Vagina (tissue), 2 donors: ENCODE results near the gene SVOP.

Experiments used
- POLR2A ChIP-seq, 2 donors: fragments of 450-650 bp; IDR thresholded peaks; one replicate each; pipeline ENCODE4 v1.6.1; 2017; ENCODE audit warnings: antibody characterized with exemption in 2 of 2, mild to moderate bottlenecking in 2 of 2, moderate library complexity in 2 of 2
- TF ChIP-seq, protein P1 (sequence below), 3 experiments: fragments of 450-650 bp in 2 of 3; fragments of 200-600 bp in 1 of 3; sonication (generic) in 1 of 3; IDR thresholded peaks; one replicate each; pipeline ENCODE4 v1.5.1; 2017 to 2019; ENCODE audit warnings: antibody characterized with exemption in 3 of 3, mild to moderate bottlenecking in 2 of 3, moderate library complexity in 2 of 3

DNA sequence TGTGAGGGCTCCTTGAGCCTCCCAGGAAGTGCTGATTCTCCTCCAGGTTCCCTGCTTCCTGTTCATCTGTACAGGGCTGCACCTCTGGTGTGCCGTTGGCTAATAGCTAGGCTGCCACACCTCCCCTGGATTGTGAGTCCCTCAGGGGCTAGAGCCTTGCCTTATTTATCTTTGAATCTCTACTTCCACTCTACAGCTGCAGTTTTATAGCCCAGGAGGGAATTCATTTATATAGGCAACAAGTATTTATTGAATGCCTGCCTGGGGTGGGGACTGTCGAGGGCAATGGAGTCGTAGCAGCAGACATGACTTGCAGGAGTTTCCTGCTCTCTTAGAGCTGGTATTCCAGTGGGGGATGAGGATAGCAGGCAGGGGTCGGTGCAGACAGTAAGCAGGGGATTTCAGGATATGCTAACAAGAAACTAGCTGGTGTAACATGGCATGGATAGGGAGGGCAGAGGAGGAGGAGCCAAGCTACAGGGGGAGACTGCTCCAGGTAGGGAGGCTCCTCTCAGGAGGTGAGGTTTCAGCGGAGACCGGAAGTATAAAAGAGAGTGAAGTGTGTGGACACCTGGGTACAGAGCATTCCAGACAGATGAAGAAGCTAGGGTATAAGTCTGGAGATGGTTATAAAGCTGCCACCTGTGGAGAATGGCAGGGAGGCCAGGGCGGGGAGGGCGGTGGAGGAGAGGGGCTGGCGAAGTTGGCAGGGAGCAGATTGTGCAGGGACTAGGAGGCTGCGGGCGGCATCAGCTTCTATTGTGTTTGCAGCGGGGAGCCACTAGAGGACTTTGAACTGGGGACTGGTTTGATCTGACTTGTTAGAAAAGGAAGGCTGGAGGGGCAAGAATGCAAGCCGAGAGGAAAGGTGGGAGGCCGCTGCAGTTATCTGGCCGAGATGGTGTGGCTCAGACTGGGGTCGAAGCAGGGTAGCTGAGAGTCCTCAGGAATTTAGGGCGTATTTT is 48.7 kb upstream of the SVOP start:
- TF ChIP-seq, protein P1, sequence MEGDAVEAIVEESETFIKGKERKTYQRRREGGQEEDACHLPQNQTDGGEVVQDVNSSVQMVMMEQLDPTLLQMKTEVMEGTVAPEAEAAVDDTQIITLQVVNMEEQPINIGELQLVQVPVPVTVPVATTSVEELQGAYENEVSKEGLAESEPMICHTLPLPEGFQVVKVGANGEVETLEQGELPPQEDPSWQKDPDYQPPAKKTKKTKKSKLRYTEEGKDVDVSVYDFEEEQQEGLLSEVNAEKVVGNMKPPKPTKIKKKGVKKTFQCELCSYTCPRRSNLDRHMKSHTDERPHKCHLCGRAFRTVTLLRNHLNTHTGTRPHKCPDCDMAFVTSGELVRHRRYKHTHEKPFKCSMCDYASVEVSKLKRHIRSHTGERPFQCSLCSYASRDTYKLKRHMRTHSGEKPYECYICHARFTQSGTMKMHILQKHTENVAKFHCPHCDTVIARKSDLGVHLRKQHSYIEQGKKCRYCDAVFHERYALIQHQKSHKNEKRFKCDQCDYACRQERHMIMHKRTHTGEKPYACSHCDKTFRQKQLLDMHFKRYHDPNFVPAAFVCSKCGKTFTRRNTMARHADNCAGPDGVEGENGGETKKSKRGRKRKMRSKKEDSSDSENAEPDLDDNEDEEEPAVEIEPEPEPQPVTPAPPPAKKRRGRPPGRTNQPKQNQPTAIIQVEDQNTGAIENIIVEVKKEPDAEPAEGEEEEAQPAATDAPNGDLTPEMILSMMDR (IDR thresholded peaks at IDR 0.05), result no peak
- TF ChIP-seq POLR2A (IDR thresholded peaks at IDR 0.05), result no peak
